ENCODE results near the gene UQCR11. TPM values are rescaled to one million over a fixed set of nuclear protein-coding genes. Genes with fewer than 3 reads are reported as not detected.
A peak's percentile ranks its signal among the peaks of the same experiment; 100 is the strongest.

UQCR11 gene
- total RNA-seq (2021) (256 and 258 TPM in 2 replicates), Bru-seq, nascent RNA (percentile 86 among the genes with signal in this experiment), BruChase-seq, experiment 1, labeled RNA remaining after a 2-hour chase (percentile 86 among the genes with signal in this experiment), BruChase-seq, experiment 2, labeled RNA remaining after a 6-hour chase (percentile 93 among the genes with signal in this experiment)
- long read RNA-seq, transcript UQCR11-203 (3 exons, 1,324 nt), result major isoform, 399 of 406 reads
- long read RNA-seq, partial matches to known transcripts, result 0 of 406 reads
- long read RNA-seq, other reads (novel, unspliced or antisense), result 4 of 406 reads

DNA sequence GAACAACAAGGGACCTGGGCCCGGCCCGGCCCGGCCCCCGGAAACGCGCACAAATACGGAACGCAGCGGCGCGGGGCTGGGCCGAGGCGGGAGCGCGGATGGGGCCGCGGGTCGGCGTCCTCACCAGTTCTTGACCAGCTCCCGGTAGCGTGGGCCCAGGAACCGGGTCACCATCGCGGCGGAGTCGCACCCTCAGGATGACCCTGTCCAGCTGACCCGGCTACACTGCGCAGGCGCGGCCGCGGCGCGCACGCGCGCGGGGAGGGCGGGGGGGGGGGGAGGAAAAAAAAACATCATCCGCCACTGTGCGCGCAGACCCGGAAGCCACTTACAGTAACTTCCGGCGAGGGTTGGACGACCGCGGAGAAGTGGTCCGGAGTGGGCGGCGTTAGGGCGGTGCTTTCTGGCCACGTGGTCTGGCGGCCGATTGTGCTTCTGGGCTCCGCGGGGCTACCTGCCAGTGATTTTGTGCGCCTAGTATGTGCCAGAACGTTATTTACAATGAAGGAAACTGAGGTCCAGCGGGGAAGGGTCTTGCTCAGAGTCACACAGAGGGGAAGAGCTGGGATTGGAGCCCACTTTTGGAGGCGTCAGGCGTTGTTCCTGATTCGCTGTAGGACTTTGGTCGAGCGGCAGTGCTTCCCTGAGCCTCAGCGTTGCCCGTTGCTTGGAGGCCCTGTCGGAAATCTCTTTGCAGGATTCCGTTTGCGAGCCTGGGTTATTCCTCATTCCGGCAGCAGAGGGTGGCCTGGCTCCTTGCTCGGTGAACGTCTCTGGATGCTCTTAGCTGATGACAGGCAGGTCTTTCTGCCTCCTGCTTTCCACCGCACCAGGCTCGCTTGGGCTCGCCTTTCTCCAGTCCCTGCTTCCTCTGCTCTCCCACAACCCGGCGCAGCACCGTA lies at the start of gene UQCR11:
Gene UQCR11, minus strand, starts transcription at position 227 of the 902 bp plus-strand sequence. Its CDS starts 53 bp downstream, at position 174.
- TSS peak; percentile 97 for BruUV-seq (replicated peaks)
- intact Hi-C loops (cut with micrococcal nuclease; ENCODE audit: unreplicated experiment), result loop anchor here (2.0 to 10.0 kb wide), 3 partner anchors 47 to 189 kb away; partner anchors contain the start of gene TCF3
- peaks cover 6% of the 10 kb centered on the region for H3K4me1 ChIP-seq (ENCODE audit: insufficient read depth, low read length, poor library complexity, severe bottlenecking)
- POLR2A ChIA-PET (ENCODE audit: low non-redundant PET), result interaction anchor here (0.6 kb wide), 1 partner anchor 184 kb away, joined by 3 read pairs; no protein-coding TSS in a partner anchor
- H3K27me3 ChIP-seq (replicated peaks; ENCODE audit: insufficient read depth, low read depth, low read length, poor library complexity), result no peaks in the 10 kb centered on the region
- H3K27ac ChIP-seq (ENCODE audit: low read depth, low read length, poor library complexity, severe bottlenecking), result peak within 1 kb of the TSS; percentile 87
- no peaks in the 10 kb centered on the region for H3K9me3 ChIP-seq (ENCODE audit: low read depth, low read length, poor library complexity, severe bottlenecking)
- peak within 1 kb of the TSS; percentile 83 for H3K4me3 ChIP-seq (ENCODE audit: low read depth, low read length, poor library complexity, severe bottlenecking)
- CTCF ChIA-PET, result interaction anchor here (1.1 to 1.2 kb wide), 3 partner anchors 67 to 221 kb away, joined by 3 to 8 read pairs (median 5); no protein-coding TSS in a partner anchor
- DNase-seq (ENCODE audit: low spot score), result peak; percentile 97
- TF ChIP-seq EZH2 (IDR thresholded peaks at IDR 0.05; ENCODE audit: borderline replicate concordance, low read depth, low read length, poor library complexity, severe bottlenecking), result no peak
- TF ChIP-seq, protein P1, sequence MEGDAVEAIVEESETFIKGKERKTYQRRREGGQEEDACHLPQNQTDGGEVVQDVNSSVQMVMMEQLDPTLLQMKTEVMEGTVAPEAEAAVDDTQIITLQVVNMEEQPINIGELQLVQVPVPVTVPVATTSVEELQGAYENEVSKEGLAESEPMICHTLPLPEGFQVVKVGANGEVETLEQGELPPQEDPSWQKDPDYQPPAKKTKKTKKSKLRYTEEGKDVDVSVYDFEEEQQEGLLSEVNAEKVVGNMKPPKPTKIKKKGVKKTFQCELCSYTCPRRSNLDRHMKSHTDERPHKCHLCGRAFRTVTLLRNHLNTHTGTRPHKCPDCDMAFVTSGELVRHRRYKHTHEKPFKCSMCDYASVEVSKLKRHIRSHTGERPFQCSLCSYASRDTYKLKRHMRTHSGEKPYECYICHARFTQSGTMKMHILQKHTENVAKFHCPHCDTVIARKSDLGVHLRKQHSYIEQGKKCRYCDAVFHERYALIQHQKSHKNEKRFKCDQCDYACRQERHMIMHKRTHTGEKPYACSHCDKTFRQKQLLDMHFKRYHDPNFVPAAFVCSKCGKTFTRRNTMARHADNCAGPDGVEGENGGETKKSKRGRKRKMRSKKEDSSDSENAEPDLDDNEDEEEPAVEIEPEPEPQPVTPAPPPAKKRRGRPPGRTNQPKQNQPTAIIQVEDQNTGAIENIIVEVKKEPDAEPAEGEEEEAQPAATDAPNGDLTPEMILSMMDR (conservative IDR thresholded peaks at IDR 0.05; ENCODE audit: low read depth, low read length), result peak; percentile 70
- H3K36me3 ChIP-seq (ENCODE audit: insufficient read depth, low read length, poor library complexity, severe bottlenecking), result peaks cover 20% of the 10 kb centered on the region

DNA sequence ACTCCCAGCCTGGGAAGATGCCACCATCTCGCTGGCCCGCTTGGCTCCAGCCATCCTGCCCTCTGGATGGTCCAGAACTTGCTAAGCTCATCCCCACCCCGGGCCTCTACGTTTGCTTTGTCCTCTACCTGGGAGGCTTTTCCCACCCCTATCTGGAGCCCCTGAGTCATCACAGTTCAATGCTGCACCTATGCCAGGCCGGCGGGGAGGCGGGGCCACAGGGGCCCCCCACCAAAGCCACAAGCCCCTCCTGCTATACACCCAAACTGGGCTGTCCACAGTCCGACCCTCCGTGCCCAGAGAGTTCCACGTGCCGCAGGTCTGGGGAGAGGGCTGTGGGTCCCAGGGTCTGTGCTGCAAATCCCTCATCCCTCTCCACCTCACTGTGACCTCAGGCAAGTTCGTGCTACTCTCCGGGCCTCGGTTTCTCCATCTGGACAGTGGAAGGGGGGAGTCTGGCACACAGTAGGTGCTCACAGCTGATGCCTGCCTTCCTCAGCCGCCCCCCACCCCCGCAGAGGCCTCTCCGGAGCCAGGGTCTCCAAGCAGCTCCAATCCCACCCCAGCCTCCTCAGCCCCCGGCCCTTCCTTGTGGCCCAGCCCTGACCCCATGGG lies 49.0 kb upstream of the UQCR11 start:
- ChIA-PET CTCF (no interaction called here), POLR2A (ENCODE audit: low non-redundant PET) (no interaction called here)
- no peaks in the 10 kb centered on the region for H3K27me3 ChIP-seq (replicated peaks; ENCODE audit: insufficient read depth, low read depth, low read length, poor library complexity)
- no peak overlapping the region for H3K4me3 ChIP-seq (ENCODE audit: low read depth, low read length, poor library complexity, severe bottlenecking)
- TF ChIP-seq, protein P1 (conservative IDR thresholded peaks at IDR 0.05; ENCODE audit: low read depth, low read length), result no peak
- no peak for TF ChIP-seq EZH2 (IDR thresholded peaks at IDR 0.05; ENCODE audit: borderline replicate concordance, low read depth, low read length, poor library complexity, severe bottlenecking)
- no peaks in the 10 kb centered on the region for H3K9me3 ChIP-seq (ENCODE audit: low read depth, low read length, poor library complexity, severe bottlenecking)
- H3K27ac ChIP-seq (ENCODE audit: low read depth, low read length, poor library complexity, severe bottlenecking), result no peak overlapping the region
- BruUV-seq (replicated peaks), result no TSS peak
- intact Hi-C loops (cut with micrococcal nuclease; ENCODE audit: unreplicated experiment), result loop anchor here (5.0 kb wide), 1 partner anchor 47 kb away; the partner anchor contains the start of gene UQCR11
- peaks cover 10% of the 10 kb centered on the region for H3K36me3 ChIP-seq (ENCODE audit: insufficient read depth, low read length, poor library complexity, severe bottlenecking)
- peaks cover 12% of the 10 kb centered on the region for H3K4me1 ChIP-seq (ENCODE audit: insufficient read depth, low read length, poor library complexity, severe bottlenecking)
- DNase-seq (ENCODE audit: low spot score), result no peak

DNA sequence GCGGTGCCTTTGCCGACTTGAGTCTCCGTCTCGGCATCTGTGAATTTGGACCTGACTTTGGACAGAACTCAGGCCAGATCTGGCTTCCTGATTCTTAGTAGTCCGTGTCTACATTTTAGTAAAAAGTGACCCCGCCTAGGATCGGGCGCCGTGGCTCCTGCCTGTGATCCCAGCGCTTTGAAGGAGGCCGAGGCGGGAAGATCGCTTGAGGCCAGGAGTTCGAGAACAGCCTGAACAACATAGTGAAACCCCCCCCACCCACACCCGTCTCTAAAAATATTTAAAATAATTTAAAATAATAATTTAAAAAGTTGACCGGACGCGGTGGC lies 48.0 kb upstream of the UQCR11 start:
- no peaks in the 10 kb centered on the region for H3K27me3 ChIP-seq (replicated peaks; ENCODE audit: insufficient read depth, low read depth, low read length, poor library complexity)
- ChIA-PET POLR2A (ENCODE audit: low non-redundant PET) (no interaction called here), CTCF (no interaction called here)
- peaks cover 15% of the 10 kb centered on the region for H3K4me1 ChIP-seq (ENCODE audit: insufficient read depth, low read length, poor library complexity, severe bottlenecking)
- H3K36me3 ChIP-seq (ENCODE audit: insufficient read depth, low read length, poor library complexity, severe bottlenecking), result peaks cover 21% of the 10 kb centered on the region
- H3K9me3 ChIP-seq (ENCODE audit: low read depth, low read length, poor library complexity, severe bottlenecking), result no peaks in the 10 kb centered on the region
- intact Hi-C loops (cut with micrococcal nuclease; ENCODE audit: unreplicated experiment), result loop anchor here (5.0 kb wide), 1 partner anchor 46 kb away; the partner anchor contains the start of gene UQCR11
- peak overlapping the region; percentile 64 for H3K4me3 ChIP-seq (ENCODE audit: low read depth, low read length, poor library complexity, severe bottlenecking)
- H3K27ac ChIP-seq (ENCODE audit: low read depth, low read length, poor library complexity, severe bottlenecking), result peak overlapping the region; percentile 100
- DNase-seq (ENCODE audit: low spot score), result no peak
- BruUV-seq (replicated peaks), result TSS peak; percentile 94
- TF ChIP-seq, protein P1 (conservative IDR thresholded peaks at IDR 0.05; ENCODE audit: low read depth, low read length), result no peak
- TF ChIP-seq EZH2 (IDR thresholded peaks at IDR 0.05; ENCODE audit: borderline replicate concordance, low read depth, low read length, poor library complexity, severe bottlenecking), result no peak

Measured in A673 (cell line).